BLaER1 treated with 17β-estradiol and CSF1 and Interleukin-3, amounts not matched to agents 10 nM and 100 nM (cell line): ENCODE results near the gene COL23A1.

Experiments
- H3K27ac ChIP-seq, 11 experiments: shearing (Covaris generic); formaldehyde crosslinking; 2 replicates each; pipeline ENCODE4 v1.8.1; 2022
- H3K27me3 ChIP-seq, 11 experiments: shearing (Covaris generic); formaldehyde crosslinking; 2 replicates each; pipeline ENCODE4 v1.8.1; 2022
- H3K36me3 ChIP-seq, 11 experiments: shearing (Covaris generic); formaldehyde crosslinking; 2 replicates each; pipeline ENCODE4 v1.8.1; 2022
- H3K4me1 ChIP-seq, 10 experiments: shearing (Covaris generic); formaldehyde crosslinking; 2 replicates each; pipeline ENCODE4 v1.8.1; 2022
- H3K4me2 ChIP-seq, 11 experiments: shearing (Covaris generic); formaldehyde crosslinking; 2 replicates each; pipeline ENCODE4 v1.8.1; 2022
- H3K4me3 ChIP-seq, 10 experiments: shearing (Covaris generic); formaldehyde crosslinking; 2 replicates each; pipeline ENCODE4 v1.8.1; 2022
- H3K9ac ChIP-seq, 11 experiments: shearing (Covaris generic); formaldehyde crosslinking; 2 replicates each; pipeline ENCODE4 v1.8.1; 2022
- H3K9me3 ChIP-seq, 11 experiments: shearing (Covaris generic); formaldehyde crosslinking; replicated peaks in 1 of 11; 2 replicates each; pipeline ENCODE4 v1.8.1; 2022
- H4K20me1 ChIP-seq, 11 experiments: shearing (Covaris generic); formaldehyde crosslinking; 2 replicates each; pipeline ENCODE4 v1.8.1; 2022
- Cebpa-rat ChIP-seq, 11 experiments: shearing (Covaris generic); IDR thresholded peaks; 2 replicates each; pipeline ENCODE4 v1.8.1; 2022

Gene COL23A1

DNA sequence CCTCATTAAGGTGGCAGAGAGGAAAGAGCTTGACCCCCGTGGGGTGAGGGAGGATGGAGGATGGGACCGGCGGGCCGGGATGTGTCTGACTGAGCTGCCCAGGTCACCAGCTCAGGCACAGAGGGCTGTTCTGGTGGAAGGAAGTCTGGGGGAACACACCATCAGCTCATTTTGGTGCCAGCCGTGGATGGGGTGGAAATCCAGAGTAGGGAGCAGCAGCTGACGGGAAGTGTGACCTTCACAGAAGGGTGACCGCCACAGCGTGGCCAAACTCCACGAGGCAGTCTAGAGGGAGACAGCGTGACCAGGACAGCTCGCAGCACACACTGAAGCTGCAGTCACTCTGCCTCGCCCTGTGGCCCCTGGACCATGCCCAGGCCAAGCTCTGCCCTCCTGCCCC, 312.3 kb downstream of the COL23A1 start:
- TF ChIP-seq Cebpa-rat (IDR thresholded peaks at IDR 0.05), result no peak
- H3K9ac ChIP-seq, result peak overlapping the region in 1 of 11 experiments; percentile 29; a peak in 1 of 22 replicates
- H3K27me3 ChIP-seq, result peaks cover 0 to 29% (median 0%) of the 10 kb centered on the region in 11 experiments; a peak in 7 of 22 replicates

DNA sequence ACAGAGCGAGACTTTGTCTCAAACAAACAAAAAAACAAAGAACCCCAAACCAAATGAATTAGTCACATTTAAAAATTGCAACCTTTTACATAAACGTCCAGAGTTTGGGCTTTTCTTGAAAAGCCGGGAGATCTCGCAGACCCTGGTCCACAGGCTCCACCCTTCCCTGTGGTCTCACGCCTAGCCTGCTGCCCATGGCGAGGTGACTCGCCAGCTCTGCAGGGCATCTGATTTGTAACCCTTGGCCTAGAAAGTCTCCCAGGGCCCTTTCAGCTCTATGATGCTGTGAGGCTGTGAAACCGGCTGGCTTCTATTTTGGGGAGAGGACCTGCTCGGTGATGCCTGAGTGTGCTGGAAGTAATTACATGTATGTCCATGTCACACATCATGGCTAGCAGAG, 312.8 kb downstream of the COL23A1 start:
- peaks cover 0 to 13% (median 8%) of the 10 kb centered on the region in 11 experiments; a peak in 12 of 22 replicates for H3K9me3 ChIP-seq
- H3K4me3 ChIP-seq, result no peak overlapping the region
- H3K27ac ChIP-seq, result no peak overlapping the region
- H3K4me1 ChIP-seq, result peaks cover 38 to 80% (median 64%) of the 10 kb centered on the region in 10 experiments
- H3K4me2 ChIP-seq, result peak overlapping the region in 8 of 11 experiments; percentile 1 to 26 (median 22); a peak in 6 of 22 replicates
- peak overlapping the region in 1 of 11 experiments; percentile 47; a peak in 1 of 22 replicates for H3K9ac ChIP-seq
- no peak for TF ChIP-seq Cebpa-rat (IDR thresholded peaks at IDR 0.05)
- no peaks in the 10 kb centered on the region for H3K36me3 ChIP-seq
- peaks cover 0 to 24% (median 0%) of the 10 kb centered on the region in 11 experiments; a peak in 7 of 22 replicates for H3K27me3 ChIP-seq
- 0 out of 22 replicates have a peak, but pooled peaks cover 0 to 9% (median 0%) of the 10 kb centered on the region in 11 experiments for H4K20me1 ChIP-seq

More for the DNA sequence above, 312.3 kb downstream of the COL23A1 start:
- Histone ChIP-seq H3K36me3 (no peaks in the 10 kb centered on the region), H3K9me3 (peaks cover 0 to 13% (median 8%) of the 10 kb centered on the region in 11 experiments; a peak in 12 of 22 replicates), H4K20me1 (0 out of 22 replicates have a peak, but pooled peaks cover 0 to 9% (median 0%) of the 10 kb centered on the region in 11 experiments), H3K4me2 (peak overlapping the region in 8 of 11 experiments; percentile 1 to 26 (median 22); a peak in 7 of 22 replicates), H3K4me3 (no peak overlapping the region), H3K4me1 (peaks cover 38 to 85% (median 70%) of the 10 kb centered on the region in 10 experiments), H3K27ac (no peak overlapping the region)

DNA sequence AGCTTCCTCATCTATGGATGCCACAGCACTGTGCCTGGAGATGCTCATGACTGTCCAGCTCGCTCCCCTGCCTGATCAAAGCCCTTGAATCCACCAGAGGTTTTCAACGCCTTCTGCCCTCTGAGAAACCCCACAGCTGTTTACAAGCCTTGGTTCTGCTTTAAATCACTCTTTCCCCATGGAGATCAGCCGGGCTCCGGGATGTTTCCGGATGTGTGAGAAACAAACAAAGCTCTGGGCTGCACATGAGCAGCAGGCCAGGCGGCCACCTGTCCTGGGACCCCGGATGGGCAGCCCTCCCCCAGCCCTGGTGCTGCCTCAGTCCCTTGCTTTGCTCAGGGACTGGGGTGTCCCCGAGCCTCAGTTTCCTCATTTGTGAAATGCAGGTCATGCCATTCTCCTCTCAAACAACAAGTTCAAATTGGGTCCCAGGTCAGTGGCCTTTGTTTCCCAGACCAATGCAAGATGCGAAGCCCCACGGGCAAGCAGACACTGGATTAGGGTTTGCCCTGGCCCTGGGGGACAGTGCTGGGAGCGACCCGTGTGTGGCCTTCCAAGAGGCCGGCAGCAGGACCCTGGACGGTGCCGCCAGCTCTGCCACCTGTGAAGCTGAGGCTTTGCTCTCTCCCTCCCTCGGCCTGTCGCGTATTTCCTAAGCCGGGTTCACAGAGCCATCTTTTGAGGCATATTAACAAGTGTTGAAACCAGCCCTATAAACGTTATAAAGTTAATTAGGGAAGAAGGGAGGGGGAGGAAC, 315.2 kb downstream of the COL23A1 start:
- no peaks in the 10 kb centered on the region for H3K36me3 ChIP-seq
- H4K20me1 ChIP-seq, result no peaks in the 10 kb centered on the region
- peaks cover 0 to 13% (median 8%) of the 10 kb centered on the region in 11 experiments; a peak in 12 of 22 replicates for H3K9me3 ChIP-seq
- H3K27me3 ChIP-seq, result no peaks in the 10 kb centered on the region
- TF ChIP-seq Cebpa-rat (IDR thresholded peaks at IDR 0.05), result no peak
- peaks cover 18 to 56% (median 41%) of the 10 kb centered on the region in 10 experiments for H3K4me1 ChIP-seq
- H3K9ac ChIP-seq, result peak overlapping the region in 3 of 11 experiments; percentile 2 to 27 (median 16); a peak in 3 of 22 replicates
- H3K4me2 ChIP-seq, result peak overlapping the region; percentile 49 to 81 (median 73)
- peak overlapping the region in 1 of 10 experiments; percentile 16; a peak in 1 of 20 replicates for H3K4me3 ChIP-seq
- H3K27ac ChIP-seq, result peak overlapping the region in 4 of 11 experiments; percentile 4 to 14 (median 6); a peak in 1 of 22 replicates

DNA sequence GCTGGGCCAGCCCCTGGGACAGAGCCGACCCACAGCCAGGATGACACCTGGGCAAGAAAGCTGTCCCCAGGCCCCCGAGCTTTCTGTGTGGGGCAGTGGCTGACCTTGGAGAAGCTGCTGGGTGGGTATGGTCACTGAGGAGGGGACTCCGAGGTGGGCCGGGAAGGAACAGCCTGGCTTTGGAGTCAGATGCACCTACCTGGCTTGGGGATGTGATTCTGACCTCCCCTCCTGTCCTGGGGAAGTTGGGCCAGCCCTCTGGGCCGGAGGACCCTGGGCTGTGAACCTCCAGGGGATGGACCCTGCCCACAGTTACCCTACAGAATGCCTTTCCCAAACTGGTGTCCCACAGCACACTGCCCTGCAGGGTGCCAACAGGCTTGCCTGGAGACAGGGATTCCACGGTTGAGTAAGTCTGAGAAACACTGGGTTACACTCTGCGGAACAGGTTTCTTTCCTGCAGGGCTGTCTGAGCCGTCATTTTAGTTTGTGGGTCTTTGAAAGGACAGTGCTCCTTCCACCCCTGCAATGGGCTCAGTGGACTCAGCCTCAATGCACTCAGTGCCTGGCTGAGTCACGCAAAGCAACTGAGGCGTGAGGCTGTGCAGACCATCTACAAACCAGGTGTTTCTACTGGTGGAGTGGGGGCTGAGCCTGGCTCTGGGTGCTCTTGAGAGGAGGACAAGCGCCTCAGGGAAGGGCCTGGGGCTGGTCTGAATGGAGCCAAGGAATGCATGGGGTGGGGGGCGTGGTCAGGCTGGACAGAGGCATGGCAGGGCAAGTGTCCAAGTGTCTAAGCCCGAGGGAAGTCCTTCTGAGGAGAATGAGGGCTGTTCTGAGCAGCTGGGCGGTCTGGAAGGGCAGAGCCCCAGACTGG, 316.3 kb downstream of the COL23A1 start:
- no peaks in the 10 kb centered on the region for H4K20me1 ChIP-seq
- peaks cover 14 to 45% (median 36%) of the 10 kb centered on the region in 10 experiments for H3K4me1 ChIP-seq
- TF ChIP-seq Cebpa-rat (IDR thresholded peaks at IDR 0.05), result no peak

DNA sequence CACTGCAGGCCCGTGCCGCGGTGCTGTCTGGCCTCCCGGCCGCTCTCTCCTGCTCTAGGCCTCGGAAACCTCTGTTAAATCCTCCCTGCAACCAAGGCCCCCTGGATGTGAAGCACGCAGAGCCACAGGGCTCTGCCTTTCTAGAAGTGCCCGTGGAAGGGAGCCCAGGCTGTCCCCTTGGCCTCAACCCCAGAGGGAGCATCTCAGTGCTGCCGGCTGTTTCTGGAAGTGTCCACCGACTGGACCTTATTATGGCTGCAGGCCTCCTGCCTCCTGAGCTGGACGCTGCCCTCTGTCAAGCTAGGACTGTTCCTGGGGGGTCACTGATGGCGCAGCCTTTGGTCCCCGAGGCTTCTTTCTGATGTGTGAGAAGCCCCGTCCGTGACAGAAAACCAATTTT, 317.2 kb downstream of the COL23A1 start:
- no peak overlapping the region for H3K4me2 ChIP-seq
- peaks cover 0 to 13% (median 8%) of the 10 kb centered on the region in 11 experiments; a peak in 12 of 22 replicates for H3K9me3 ChIP-seq
- H4K20me1 ChIP-seq, result no peaks in the 10 kb centered on the region
- peaks cover 14 to 38% (median 31%) of the 10 kb centered on the region in 10 experiments for H3K4me1 ChIP-seq
- H3K4me3 ChIP-seq, result no peak overlapping the region
- no peak overlapping the region for H3K9ac ChIP-seq
- H3K27ac ChIP-seq, result no peak overlapping the region
- TF ChIP-seq Cebpa-rat (IDR thresholded peaks at IDR 0.05), result no peak
- no peaks in the 10 kb centered on the region for H3K36me3 ChIP-seq
- no peaks in the 10 kb centered on the region for H3K27me3 ChIP-seq

More for the DNA sequence above, 316.3 kb downstream of the COL23A1 start:
- Histone ChIP-seq H3K27ac (0 out of 22 replicates have a peak overlapping the region, but pooled peaks of 1 of the 11 experiments have one; percentile 7), H3K27me3 (no peaks in the 10 kb centered on the region), H3K4me3 (no peak overlapping the region), H3K9me3 (peaks cover 0 to 13% (median 8%) of the 10 kb centered on the region in 11 experiments; a peak in 12 of 22 replicates), H3K9ac (peak overlapping the region in 1 of 11 experiments; percentile 2; a peak in 1 of 22 replicates), H3K36me3 (no peaks in the 10 kb centered on the region), H3K4me2 (peak overlapping the region in 9 of 11 experiments; percentile 43 to 81 (median 73); a peak in 18 of 22 replicates)

DNA sequence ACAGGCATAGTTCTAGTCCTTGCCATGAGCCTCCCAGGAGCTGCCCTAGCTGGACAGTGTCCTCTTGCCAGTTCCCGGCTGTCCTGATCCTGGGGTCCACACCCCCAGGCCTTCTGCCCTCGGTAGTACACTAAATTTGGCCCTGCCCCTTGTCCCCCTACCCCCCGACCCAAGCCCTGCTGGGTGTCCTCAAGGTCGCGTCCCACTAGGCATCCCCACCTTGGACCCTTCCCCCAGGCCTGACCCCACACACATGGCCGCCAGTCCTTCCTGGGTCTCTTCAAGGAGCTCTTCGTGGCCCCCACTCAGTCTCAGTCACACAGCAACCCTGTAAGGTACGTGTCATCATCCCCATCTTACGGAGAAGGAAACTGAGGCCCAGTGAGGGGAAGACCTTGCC, 317.6 kb downstream of the COL23A1 start:
- Histone ChIP-seq H3K9me3 (peaks cover 0 to 13% (median 8%) of the 10 kb centered on the region in 11 experiments; a peak in 12 of 22 replicates), H3K4me3 (no peak overlapping the region), H3K27me3 (no peaks in the 10 kb centered on the region), H3K36me3 (no peaks in the 10 kb centered on the region), H4K20me1 (no peaks in the 10 kb centered on the region), H3K4me2 (no peak overlapping the region), H3K4me1 (peaks cover 14 to 34% (median 28%) of the 10 kb centered on the region in 10 experiments), H3K9ac (no peak overlapping the region), H3K27ac (no peak overlapping the region)
- TF ChIP-seq Cebpa-rat (IDR thresholded peaks at IDR 0.05), result no peak

DNA sequence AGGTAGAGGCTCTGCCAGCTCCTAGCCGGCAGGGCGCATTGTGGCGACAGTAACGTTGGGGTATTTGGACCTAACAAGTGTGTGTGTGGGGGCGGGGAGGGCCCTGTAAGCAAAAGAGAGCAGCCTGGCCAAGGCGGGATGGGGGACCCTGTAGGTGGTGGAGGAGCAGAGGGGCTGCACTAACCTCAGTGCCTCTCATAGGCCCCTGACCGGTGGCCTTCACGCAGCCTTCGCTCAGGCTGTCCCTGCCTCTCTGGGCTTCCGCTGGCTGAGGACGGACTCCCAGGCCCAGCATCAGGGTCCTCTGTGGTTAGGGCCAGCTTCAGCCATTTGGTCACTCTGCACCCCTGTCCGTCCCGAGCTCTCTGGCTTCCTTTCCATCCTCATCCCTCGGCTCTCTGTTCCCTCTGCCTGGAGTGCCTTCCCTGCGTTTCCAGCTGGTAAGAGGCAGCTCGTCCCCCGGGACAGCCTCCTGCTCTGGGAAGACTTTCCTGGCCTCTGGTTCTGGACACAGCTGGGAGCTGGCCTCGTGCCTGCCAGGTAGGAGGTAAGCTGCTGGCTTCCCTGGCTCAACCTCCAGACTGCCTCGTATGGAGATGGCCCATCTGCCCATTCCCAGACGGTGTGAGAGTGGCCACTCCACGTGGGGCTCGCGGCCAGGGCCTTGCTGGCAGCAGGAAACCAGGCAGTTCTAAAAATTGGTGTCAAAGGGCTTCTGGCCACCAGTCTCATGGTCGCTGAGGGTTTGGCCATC, 318.3 kb downstream of the COL23A1 start:
- H3K27ac ChIP-seq, result no peak overlapping the region
- no peaks in the 10 kb centered on the region for H3K36me3 ChIP-seq
- peaks cover 14 to 31% (median 26%) of the 10 kb centered on the region in 10 experiments for H3K4me1 ChIP-seq
- no peaks in the 10 kb centered on the region for H4K20me1 ChIP-seq
- no peak overlapping the region for H3K9ac ChIP-seq
- H3K4me2 ChIP-seq, result no peak overlapping the region
- no peak for TF ChIP-seq Cebpa-rat (IDR thresholded peaks at IDR 0.05)
- peaks cover 0 to 13% (median 8%) of the 10 kb centered on the region in 11 experiments; a peak in 12 of 22 replicates for H3K9me3 ChIP-seq
- no peak overlapping the region for H3K4me3 ChIP-seq
- no peaks in the 10 kb centered on the region for H3K27me3 ChIP-seq

DNA sequence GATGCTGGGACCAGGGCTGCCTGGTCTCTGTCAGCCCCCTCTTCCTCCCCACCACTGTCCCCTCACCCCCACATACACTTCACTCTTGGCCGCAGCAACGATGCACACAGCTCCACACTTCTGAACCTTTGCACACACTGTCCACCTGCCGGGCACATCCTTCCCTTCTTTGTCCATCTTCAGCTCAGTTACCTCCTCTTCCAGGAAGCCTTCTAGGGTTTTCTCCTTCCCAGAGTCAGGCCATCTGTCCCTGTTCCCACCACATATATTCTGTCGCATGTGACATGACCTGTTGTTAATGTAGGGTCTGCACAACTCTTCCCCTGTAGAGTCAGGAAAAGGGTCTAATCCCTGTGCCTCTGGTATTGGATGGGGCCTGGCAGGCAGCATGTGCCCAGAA, 319.0 kb downstream of the COL23A1 start:
- H3K4me3 ChIP-seq, result no peak overlapping the region
- H3K4me2 ChIP-seq, result no peak overlapping the region
- no peaks in the 10 kb centered on the region for H4K20me1 ChIP-seq
- no peaks in the 10 kb centered on the region for H3K27me3 ChIP-seq
- no peak overlapping the region for H3K27ac ChIP-seq
- TF ChIP-seq Cebpa-rat (IDR thresholded peaks at IDR 0.05), result no peak
- no peak overlapping the region for H3K9ac ChIP-seq
- no peaks in the 10 kb centered on the region for H3K36me3 ChIP-seq
- H3K9me3 ChIP-seq, result peaks cover 0 to 9% (median 7%) of the 10 kb centered on the region in 11 experiments; a peak in 12 of 22 replicates
- peaks cover 14 to 28% (median 26%) of the 10 kb centered on the region in 10 experiments for H3K4me1 ChIP-seq
